ENCODE results near the gene MXD3.

MXD3 gene

GRCh38 chr5:177299697-177300096, 12.0 kb downstream of the MXD3 start (continued):
- TF ChIP-seq ZSCAN4 (tag by site-specific recombination; IDR thresholded peaks at IDR 0.05): no peak

- Histone ChIP-seq H3K36me3 (ENCODE audit: control insufficient read depth in 2 of 2, insufficient read depth in 1 of 2, low read length in 2 of 2) (peaks cover 8 to 83% of the 10 kb centered on the region in 2 experiments; a peak in 2 of 3 replicates), H3K27ac (ENCODE audit: extremely low read depth, low read depth, low read length) (no peak overlapping the region), H3K4me3 (ENCODE audit: low read depth, low read length) (no peak overlapping the region), H3K4me1 (ENCODE audit: control insufficient read depth, insufficient read depth, low read length) (peaks cover 6% of the 10 kb centered on the region), H3K9me3 (ENCODE audit: control insufficient read depth, insufficient read depth, low read depth, low read length) (no peaks in the 10 kb centered on the region)
- TF ChIP-seq ZNF292 (tag by site-specific recombination; IDR thresholded peaks at IDR 0.05; ENCODE audit: borderline replicate concordance, low read depth) (no peak), ZNF610 (tag by site-specific recombination; IDR thresholded peaks at IDR 0.05; ENCODE audit: borderline replicate concordance) (no peak), IKZF3 (tag by site-specific recombination; IDR thresholded peaks at IDR 0.05) (0 out of 2 replicates have a peak, but pooled peaks have one; percentile 15), ZNF843 (tag by site-specific recombination; IDR thresholded peaks at IDR 0.05) (no peak), PRDM2 (tag by site-specific recombination; IDR thresholded peaks at IDR 0.05; ENCODE audit: borderline replicate concordance) (no peak)
- POLR2A ChIA-PET: interaction anchor here (1.1 to 2.1 kb wide), 3 partner anchors 12 to 24 kb away, joined by 3 to 5 read pairs (median 3); no protein-coding TSS in a partner anchor
- CTCF ChIA-PET: interaction anchor here (0.7 to 0.9 kb wide), 3 partner anchors 19 to 638 kb away, joined by 3 to 5 read pairs (median 3); no protein-coding TSS in a partner anchor
Observed at GRCh38 chr5:177297922-177298321, 13.8 kb downstream of the MXD3 start.

- Histone ChIP-seq H3K9me3 (ENCODE audit: control insufficient read depth, insufficient read depth, low read depth, low read length) (no peaks in the 10 kb centered on the region), H3K36me3 (ENCODE audit: control insufficient read depth in 2 of 2, insufficient read depth in 1 of 2, low read length in 2 of 2) (peaks cover 15 to 89% of the 10 kb centered on the region in 2 experiments), H3K4me3 (ENCODE audit: low read depth, low read length) (no peak overlapping the region), H3K27ac (ENCODE audit: extremely low read depth, low read depth, low read length) (no peak overlapping the region), H3K4me1 (ENCODE audit: control insufficient read depth, insufficient read depth, low read length) (peaks cover 6% of the 10 kb centered on the region; the same call in 1 of the 2 replicates)
- CTCF ChIA-PET: interaction anchor here (2.1 kb wide), 1 partner anchor 13 kb away, joined by 10 read pairs; no protein-coding TSS in a partner anchor
- TF ChIP-seq ZNF701 (tag by site-specific recombination; IDR thresholded peaks at IDR 0.05): no peak
- TF ChIP-seq ZBTB10 (tag by site-specific recombination; IDR thresholded peaks at IDR 0.05): no peak
- POLR2A ChIA-PET: interaction anchor here (1.1 kb wide), 1 partner anchor 23 kb away, joined by 3 read pairs; no protein-coding TSS in a partner anchor
Observed at GRCh38 chr5:177296581-177296980, 15.1 kb downstream of the MXD3 start.

GRCh38 chr5:177295924-177296323, 15.8 kb downstream of the MXD3 start:
- Histone ChIP-seq H3K4me1 (ENCODE audit: control insufficient read depth, insufficient read depth, low read length) (peaks cover 6% of the 10 kb centered on the region; the same call in 1 of the 2 replicates), H3K27ac (ENCODE audit: extremely low read depth, low read depth, low read length) (no peak overlapping the region)
- CTCF ChIA-PET: interaction anchor here (2.1 kb wide), 1 partner anchor 14 kb away, joined by 10 read pairs; no protein-coding TSS in a partner anchor
- no peak for TF ChIP-seq ZNF280D (tag by site-specific recombination; IDR thresholded peaks at IDR 0.05)
- no peak for TF ChIP-seq ZNF776 (tag by site-specific recombination; IDR thresholded peaks at IDR 0.05; ENCODE audit: borderline replicate concordance)
- TF ChIP-seq BCL6B (tag by site-specific recombination; IDR thresholded peaks at IDR 0.05): no peak
- TF ChIP-seq ZFP41 (tag by site-specific recombination; IDR thresholded peaks at IDR 0.05; ENCODE audit: borderline replicate concordance): no peak
- TF ChIP-seq ZFHX2 (tag by site-specific recombination; conservative IDR thresholded peaks at IDR 0.05): no peak

More at GRCh38 chr5:177295924-177296323, 15.8 kb downstream of the MXD3 start:
- POLR2A ChIA-PET: no interaction called here
- H3K9me3 ChIP-seq (ENCODE audit: control insufficient read depth, insufficient read depth, low read depth, low read length): no peaks in the 10 kb centered on the region
- H3K4me3 ChIP-seq (ENCODE audit: low read depth, low read length): no peak overlapping the region
- H3K36me3 ChIP-seq (ENCODE audit: control insufficient read depth in 2 of 2, insufficient read depth in 1 of 2, low read length in 2 of 2): peaks cover 18 to 87% of the 10 kb centered on the region in 2 experiments
